OCI-LY7 (cell line): Measurements from ENCODE around the gene CLEC16A. TPM values are rescaled to one million over a fixed set of nuclear protein-coding genes. Genes with fewer than 3 reads are reported as not detected.

Experiments used
- BruUV-seq: library from RNA; stranded (reverse); fragments of 400-500 nt; replicated peaks from 2 replicates; lab custom pipeline; 2021; lab: Mats Ljungman, UMichigan
- CTCF ChIA-PET: fragments of 300-600 bp; sonication (Branson Sonifier 250); formaldehyde crosslinking; loops from one replicate; lab custom pipeline; 2022; ENCODE audit warnings: antibody characterized with exemption; ENCODE audit not compliant: unreplicated experiment; lab: Charles Lee
- POLR2A ChIA-PET: fragments of 300-600 bp; sonication (Branson Sonifier 250); formaldehyde crosslinking; loops from one replicate; lab custom pipeline; 2022; ENCODE audit warnings: antibody characterized with exemption; lab: Charles Lee
- DNase-seq: peaks from one replicate; pipeline ENCODE4 v3.0.0-alpha.2; 2015; ENCODE audit warnings: low spot score
- H2AFZ ChIP-seq: fragments of 200-600 bp; sonication (generic), shearing (Covaris generic); 2 replicates; pipeline ENCODE4 v1.6.1; 2014; ENCODE audit warnings: mild to moderate bottlenecking, antibody characterized with exemption, low read length, moderate library complexity
- H3K27ac ChIP-seq: fragments of 200-600 bp; sonication (generic); 2 replicates; pipeline ENCODE4 v1.5.1; 2014; ENCODE audit warnings: mixed run types, low read depth, mild to moderate bottlenecking, moderate library complexity, low read length, inconsistent platforms; ENCODE audit not compliant: poor library complexity, severe bottlenecking
- H3K36me3 ChIP-seq: fragments of 200-600 bp; sonication (generic); 2 replicates; pipeline ENCODE4 v1.6.1; 2014; ENCODE audit warnings: mild to moderate bottlenecking, antibody characterized with exemption, low read length, moderate library complexity, mixed read lengths; ENCODE audit not compliant: insufficient read depth
- H3K4me1 ChIP-seq: fragments of 200-600 bp; sonication (generic); 2 replicates; pipeline ENCODE4 v1.5.1; 2014; ENCODE audit warnings: mild to moderate bottlenecking, low read length; ENCODE audit not compliant: insufficient read depth, poor library complexity, severe bottlenecking
- H3K4me2 ChIP-seq: fragments of 200-600 bp; sonication (generic); 2 replicates; pipeline ENCODE4 v1.6.1; 2014; ENCODE audit warnings: mild to moderate bottlenecking, low read length
- H3K4me3 ChIP-seq: fragments of 200-600 bp; sonication (generic); 2 replicates; pipeline ENCODE4 v1.5.1; 2014; ENCODE audit warnings: mild to moderate bottlenecking, low read depth, low read length; ENCODE audit not compliant: poor library complexity, severe bottlenecking
- H3K79me2 ChIP-seq: fragments of 200-600 bp; sonication (generic); 2 replicates; pipeline ENCODE4 v1.6.1; 2016; ENCODE audit warnings: low read depth, mild to moderate bottlenecking, low read length, moderate library complexity, mixed read lengths; ENCODE audit not compliant: insufficient read depth
- H3K9me2 ChIP-seq: fragments of 200-600 bp; sonication (generic); 2 replicates; pipeline ENCODE4 v1.6.1; 2016; ENCODE audit warnings: mild to moderate bottlenecking, low read length, mixed read lengths; ENCODE audit not compliant: insufficient read depth
- H3K9me3 ChIP-seq: fragments of 200-600 bp; sonication (generic); 2 replicates; pipeline ENCODE4 v1.6.1; 2014; ENCODE audit warnings: mild to moderate bottlenecking, mixed run types, low read length, mixed read lengths
- H4K20me1 ChIP-seq: fragments of 200-600 bp; sonication (generic); 2 replicates; pipeline ENCODE4 v1.6.1; 2014; ENCODE audit warnings: mild to moderate bottlenecking, antibody characterized with exemption, low read length, moderate library complexity, mixed read lengths; ENCODE audit not compliant: insufficient read depth
- CTCF ChIP-seq: fragments of 200-600 bp; sonication (generic); conservative IDR thresholded peaks from 2 replicates; pipeline ENCODE4 v1.5.1; 2014; ENCODE audit warnings: mild to moderate bottlenecking, antibody characterized with exemption, low read length, moderate library complexity, mixed read lengths
- EZH2phosphoT487 ChIP-seq: fragments of 200-600 bp; sonication (generic); IDR thresholded peaks from 2 replicates; pipeline ENCODE4 v1.6.1; 2018; ENCODE audit warnings: low read depth, borderline replicate concordance, mild to moderate bottlenecking, mixed run types, antibody characterized with exemption, low read length, moderate library complexity, mixed read lengths
- intact Hi-C: fragments of 100-400 bp; cut with micrococcal nuclease; formaldehyde crosslinking; loops from one replicate; pipeline ENCODE4 v1.10.0; 2022; ENCODE audit not compliant: unreplicated experiment
- total RNA-seq, 2 experiments: library from RNA; depleted of rRNA in 1 of 2; stranded (reverse); fragments of >200 nt in 1 of 2; shearing (Covaris generic) in 1 of 2; gene quantifications; 2 replicates each; pipeline ENCODE4 v1.2.3, GENCODE V29; 2014 to 2022

CLEC16A gene
- total RNA-seq, 2 experiments from 2014 or later = 26.2 to 50.9 TPM

GRCh38 chr16:11202260-11203091 lies 258.1 kb downstream of the CLEC16A start:
- Histone ChIP-seq H3K9me2 (no peaks in the 10 kb centered on the region), H3K27ac (no peak overlapping the region), H4K20me1 (no peaks in the 10 kb centered on the region), H3K4me3 (no peak overlapping the region), H3K4me1 (peaks cover 12% of the 10 kb centered on the region), H3K36me3 (no peaks in the 10 kb centered on the region), H3K79me2 (no peaks in the 10 kb centered on the region), H3K9me3 (peaks cover 3% of the 10 kb centered on the region), H3K4me2 (no peak overlapping the region), H2AFZ (no peak overlapping the region)
- intact Hi-C loops = no loop called here
- no peak for TF ChIP-seq CTCF
- TF ChIP-seq EZH2phosphoT487 = no peak
- BruUV-seq = no TSS peak
- CTCF ChIA-PET = no interaction called here
- no peak for DNase-seq
- POLR2A ChIA-PET = no interaction called here

DNA sequence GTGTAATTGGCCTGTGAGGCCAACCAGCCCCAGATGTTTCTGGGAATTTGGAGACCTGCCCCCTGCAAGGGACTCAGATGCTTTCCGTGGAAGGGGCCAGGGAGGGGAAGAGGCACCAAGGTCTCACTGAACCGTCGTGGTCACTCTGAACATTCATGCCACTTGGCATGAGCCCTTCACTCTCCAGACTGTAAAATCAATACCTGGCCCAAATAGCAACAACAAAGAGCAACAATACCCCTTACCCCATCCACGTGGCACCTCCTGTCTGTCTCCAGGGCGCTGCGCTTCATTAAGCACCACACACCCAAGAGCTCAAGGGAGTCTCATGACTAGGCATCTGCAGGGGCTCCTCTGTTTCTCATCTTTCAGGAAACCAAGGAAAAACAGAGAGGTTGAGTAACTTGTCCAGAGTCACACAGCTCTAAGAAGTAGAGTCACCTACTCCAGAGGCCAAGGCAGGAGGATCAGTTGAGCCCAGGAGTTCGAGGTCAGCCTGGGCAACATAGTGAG lies 258.8 kb downstream of the CLEC16A start:
- Histone ChIP-seq H2AFZ (no peak overlapping the region), H4K20me1 (no peaks in the 10 kb centered on the region), H3K36me3 (no peaks in the 10 kb centered on the region), H3K9me3 (peaks cover 10% of the 10 kb centered on the region), H3K27ac (no peak overlapping the region), H3K4me3 (no peak overlapping the region), H3K79me2 (no peaks in the 10 kb centered on the region), H3K9me2 (no peaks in the 10 kb centered on the region), H3K4me2 (no peak overlapping the region), H3K4me1 (peaks cover 12% of the 10 kb centered on the region)
- CTCF ChIA-PET = no interaction called here
- TF ChIP-seq EZH2phosphoT487 (no peak), CTCF (no peak)
- POLR2A ChIA-PET = no interaction called here
- DNase-seq = no peak
- BruUV-seq = no TSS peak
- intact Hi-C loops = no loop called here

GRCh38 chr16:11204513-11205047 lies 260.2 kb downstream of the CLEC16A start:
- Histone ChIP-seq H3K4me3 (no peak overlapping the region), H4K20me1 (no peaks in the 10 kb centered on the region), H3K27ac (no peak overlapping the region), H3K36me3 (no peaks in the 10 kb centered on the region), H2AFZ (no peak overlapping the region), H3K79me2 (no peaks in the 10 kb centered on the region), H3K9me3 (peaks cover 10% of the 10 kb centered on the region), H3K9me2 (no peaks in the 10 kb centered on the region), H3K4me2 (no peak overlapping the region), H3K4me1 (peaks cover 12% of the 10 kb centered on the region)
- no peak for TF ChIP-seq EZH2phosphoT487
- no peak for TF ChIP-seq CTCF
- no peak for DNase-seq
- ChIA-PET CTCF (interaction anchor here (0.6 kb wide), 1 partner anchor 51 kb away, joined by 5 read pairs; the partner anchor contains the start of gene SOCS1), POLR2A (no interaction called here)
- intact Hi-C loops = no loop called here
- no TSS peak for BruUV-seq
